Skin epidermis (tissue), 12 donors: ENCODE results near the gene DOCK7.
"Not testable (repeated sequence)": the region's sequence is repeated elsewhere in the genome, so short reads cannot be mapped to it uniquely, and the experiment has no call there.

ENCODE experiments used
- H3K27ac ChIP-seq, 21 experiments: fragments of 200-600 bp; sonication (generic) in 11 of 21; one replicate each; pipeline ENCODE4 v1.5.0; 2020; ENCODE audit warnings: mild to moderate bottlenecking in 3 of 21, inconsistent platforms in 2 of 21, moderate library complexity in 2 of 21
- H3K4me3 ChIP-seq, 7 experiments: fragments of 200-600 bp; sonication (generic) in 2 of 7; one replicate each; pipeline ENCODE4 v1.5.0; 2020; ENCODE audit warnings: inconsistent platforms in 2 of 7, mild to moderate bottlenecking in 2 of 7, moderate library complexity in 1 of 7

Gene DOCK7

GRCh38 chr1:62621907-62622306, 66.3 kb downstream of the DOCK7 start:
- Histone ChIP-seq H3K4me3 (no peak overlapping the region), H3K27ac (no peak overlapping the region)

- Histone ChIP-seq H3K4me3 (no peak overlapping the region), H3K27ac (no peak overlapping the region)
Observed at GRCh38 chr1:62613890-62614289, 74.3 kb downstream of the DOCK7 start.

GRCh38 chr1:62613325-62613727, 74.9 kb downstream of the DOCK7 start:
- no peak overlapping the region for H3K27ac ChIP-seq
- no peak overlapping the region for H3K4me3 ChIP-seq

DNA sequence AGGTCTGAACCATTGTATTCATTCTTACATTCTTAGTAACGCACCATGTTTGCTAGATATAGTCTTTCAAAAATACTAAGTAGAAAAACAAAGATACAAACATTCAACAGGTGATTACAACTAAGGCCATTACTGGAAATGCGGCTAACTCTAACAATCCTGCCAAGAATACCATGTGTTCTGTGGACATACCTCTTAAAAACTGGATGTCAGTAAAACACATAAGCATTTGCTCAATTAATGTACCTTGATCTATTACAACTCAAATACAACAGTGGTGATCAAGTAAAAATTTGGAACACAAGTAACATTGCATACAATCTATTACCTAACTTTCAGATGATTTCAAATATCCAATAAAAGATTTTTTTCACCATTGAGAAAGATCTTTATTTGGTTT, 75.4 kb downstream of the DOCK7 start:
- Histone ChIP-seq H3K4me3 (no peak overlapping the region), H3K27ac (no peak overlapping the region)

DNA sequence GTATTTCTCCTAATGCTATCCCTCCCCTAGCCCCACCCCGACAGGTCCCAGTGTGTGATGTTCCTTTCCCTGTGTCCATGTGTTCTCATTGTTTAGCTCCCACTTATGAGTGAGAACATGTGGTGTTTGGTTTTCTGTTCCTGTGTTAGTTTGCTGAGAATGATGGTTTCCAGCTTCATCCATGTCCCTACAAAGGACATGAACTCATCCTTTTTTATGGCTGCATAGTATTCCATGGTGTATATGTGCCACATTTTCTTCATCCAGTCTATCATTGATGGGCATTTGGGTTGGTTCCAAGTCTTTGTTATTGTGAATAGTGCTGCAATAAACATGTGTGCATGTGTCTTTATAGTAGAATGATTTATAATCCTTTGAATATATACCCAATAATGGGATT, 77.6 kb downstream of the DOCK7 start:
- H3K27ac ChIP-seq, H3K4me3 ChIP-seq: not testable (repeated sequence)

DNA sequence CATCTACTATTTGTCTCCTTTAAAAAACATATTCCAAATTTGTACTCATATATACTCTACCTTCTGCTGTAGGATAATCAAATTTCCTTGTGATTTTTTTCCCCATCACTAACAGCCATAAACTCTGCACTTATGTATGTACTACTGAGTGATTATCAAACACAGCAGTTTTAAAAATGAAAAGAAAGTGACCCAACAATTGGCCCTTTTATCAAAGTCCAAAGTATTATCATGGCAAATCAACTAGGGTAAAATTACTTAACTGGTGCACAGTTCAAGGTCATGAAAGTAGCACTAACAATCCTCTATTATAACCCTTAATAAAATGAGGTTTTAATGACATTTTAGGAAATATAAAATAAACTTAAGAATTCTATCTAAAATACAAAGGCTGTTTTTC, 79.3 kb downstream of the DOCK7 start:
- H3K27ac ChIP-seq, result no peak overlapping the region
- H3K4me3 ChIP-seq, result no peak overlapping the region

DNA sequence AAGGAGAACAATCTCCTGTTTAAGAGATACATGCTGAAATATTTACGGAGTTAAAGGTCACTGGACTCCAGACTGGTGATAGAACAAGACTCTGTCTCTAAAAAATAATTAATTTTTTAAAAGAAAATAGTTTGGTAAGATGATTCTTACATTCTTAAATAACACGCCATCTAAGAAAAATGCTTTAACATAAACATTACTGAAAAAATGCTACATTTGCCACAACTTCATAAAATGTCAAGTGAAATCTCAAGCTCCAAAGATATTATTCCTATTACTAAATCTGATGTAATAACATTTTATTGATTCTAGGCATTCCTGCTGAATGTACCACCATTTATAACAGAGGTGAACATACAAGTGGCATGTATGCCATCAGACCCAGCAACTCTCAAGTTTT, 86.7 kb downstream of the DOCK7 start:
- no peak overlapping the region for H3K27ac ChIP-seq
- H3K4me3 ChIP-seq, result no peak overlapping the region

- no peak overlapping the region for H3K4me3 ChIP-seq
- no peak overlapping the region for H3K27ac ChIP-seq
Observed at GRCh38 chr1:62599044-62599443, 89.1 kb downstream of the DOCK7 start.

DNA sequence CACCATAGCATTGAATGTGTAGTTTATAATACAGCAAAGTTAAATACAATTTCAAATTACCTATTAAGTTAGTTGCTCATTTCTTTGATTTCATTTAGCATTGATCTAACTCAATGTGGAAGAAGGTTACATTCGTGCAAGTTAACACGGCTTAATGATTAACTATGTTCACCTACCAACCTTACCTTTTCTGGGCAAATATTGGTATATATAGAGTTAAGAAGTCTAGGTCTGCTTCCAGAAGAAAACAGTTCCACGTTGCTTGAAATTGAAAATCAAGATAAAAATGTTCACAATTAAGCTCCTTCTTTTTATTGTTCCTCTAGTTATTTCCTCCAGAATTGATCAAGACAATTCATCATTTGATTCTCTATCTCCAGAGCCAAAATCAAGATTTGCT, 90.9 kb downstream of the DOCK7 start, which contains the start of gene ANGPTL3:
ANGPTL3 (plus strand) TSS at position 240 of the 400 bp plus-strand sequence; CDS start at position 287, 47 bp downstream.
- Histone ChIP-seq H3K4me3 (no peak within 1 kb of the TSS), H3K27ac (no peak within 1 kb of the TSS)

DNA sequence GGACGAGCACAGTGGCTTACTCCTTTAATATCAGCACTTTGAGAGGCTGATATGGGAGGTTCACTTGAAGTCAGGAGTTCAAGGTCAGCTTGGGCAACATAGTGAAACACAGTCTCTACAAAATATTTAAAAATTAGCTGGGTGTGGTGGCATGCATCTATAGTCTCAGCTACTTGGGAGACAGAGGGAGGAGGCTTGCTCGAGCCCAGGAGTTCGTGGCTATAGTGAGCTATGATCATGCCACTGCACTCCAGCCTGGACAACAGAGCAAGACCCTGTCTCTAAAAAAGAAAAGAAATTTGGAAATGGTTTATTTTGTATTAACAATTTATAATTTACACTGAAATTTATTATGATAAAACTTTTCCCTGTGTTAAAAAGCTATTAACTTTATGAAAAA, 92.5 kb downstream of the DOCK7 start:
- H3K27ac ChIP-seq, result no peak overlapping the region
- H3K4me3 ChIP-seq, result no peak overlapping the region

GRCh38 chr1:62593825-62594394, 94.3 kb downstream of the DOCK7 start:
- Histone ChIP-seq H3K4me3 (no peak overlapping the region), H3K27ac (no peak overlapping the region)

GRCh38 chr1:62590970-62591368, 97.2 kb downstream of the DOCK7 start:
- Histone ChIP-seq H3K27ac (no peak overlapping the region), H3K4me3 (no peak overlapping the region)

- Histone ChIP-seq H3K27ac (no peak overlapping the region), H3K4me3 (no peak overlapping the region)
Observed at GRCh38 chr1:62590255-62590969, 97.8 kb downstream of the DOCK7 start.

DNA sequence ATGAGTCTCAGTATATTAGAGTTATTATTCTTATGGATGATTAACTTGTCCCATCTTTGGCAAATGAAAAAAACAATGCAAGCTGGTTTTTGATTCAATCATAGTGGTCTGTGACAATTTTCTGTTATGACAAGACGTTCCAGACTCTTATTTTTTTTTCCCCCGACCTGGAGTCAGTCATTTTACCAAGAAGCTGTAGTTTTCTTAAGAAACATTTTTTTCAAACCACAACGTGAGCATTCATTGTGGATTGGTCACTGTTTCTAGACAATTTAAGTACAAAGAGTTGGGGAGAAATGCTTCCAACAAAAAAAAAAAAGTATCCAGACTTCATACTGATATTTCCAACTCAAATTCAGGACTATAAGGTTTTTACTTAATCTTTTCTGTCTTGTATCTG, 98.9 kb downstream of the DOCK7 start:
- no peak overlapping the region for H3K4me3 ChIP-seq
- no peak overlapping the region for H3K27ac ChIP-seq

DNA sequence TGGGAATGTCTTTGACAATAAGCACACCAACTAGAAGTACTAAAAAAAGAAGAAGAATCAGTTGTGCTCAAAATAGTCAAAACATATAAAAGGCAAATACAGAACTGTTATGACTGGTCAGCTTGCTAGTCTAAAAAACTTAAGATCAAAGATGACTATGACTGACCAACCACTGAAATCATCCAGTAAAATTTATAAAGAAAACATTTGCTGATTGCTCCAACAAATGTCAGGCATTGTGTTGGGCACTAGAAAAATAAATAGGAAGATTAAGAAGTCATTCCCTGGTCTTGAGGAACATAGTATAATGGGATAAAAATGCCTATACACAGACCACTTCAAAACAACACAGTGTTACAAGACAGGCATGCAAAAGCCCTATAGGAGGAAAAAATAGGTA, 100.2 kb downstream of the DOCK7 start:
- no peak overlapping the region for H3K27ac ChIP-seq

GRCh38 chr1:62585469-62586155, 102.6 kb downstream of the DOCK7 start:
- Histone ChIP-seq H3K4me3 (no peak overlapping the region), H3K27ac (no peak overlapping the region)

More for the DNA sequence above, 100.2 kb downstream of the DOCK7 start:
- H3K4me3 ChIP-seq, result no peak overlapping the region

DNA sequence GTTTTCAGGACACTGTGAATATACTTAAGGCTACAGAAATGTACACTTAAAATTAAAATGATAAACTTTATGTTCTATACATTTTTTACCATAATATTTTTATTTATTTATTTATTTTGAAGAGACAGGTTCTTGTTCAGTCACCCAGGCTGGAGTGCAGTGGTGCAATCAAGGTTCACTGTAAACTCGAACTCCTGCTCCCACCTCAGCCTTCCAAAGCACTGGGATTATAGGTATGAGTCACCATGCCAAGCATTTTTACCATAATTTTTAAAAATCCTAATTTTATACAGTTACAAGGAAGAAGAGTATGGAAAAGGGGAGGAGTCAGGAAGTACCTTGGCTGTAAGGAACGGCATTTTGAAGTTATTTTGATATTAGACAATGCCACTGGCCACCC, 114.5 kb downstream of the DOCK7 start:
- Histone ChIP-seq H3K4me3 (no peak overlapping the region), H3K27ac (no peak overlapping the region)

DNA sequence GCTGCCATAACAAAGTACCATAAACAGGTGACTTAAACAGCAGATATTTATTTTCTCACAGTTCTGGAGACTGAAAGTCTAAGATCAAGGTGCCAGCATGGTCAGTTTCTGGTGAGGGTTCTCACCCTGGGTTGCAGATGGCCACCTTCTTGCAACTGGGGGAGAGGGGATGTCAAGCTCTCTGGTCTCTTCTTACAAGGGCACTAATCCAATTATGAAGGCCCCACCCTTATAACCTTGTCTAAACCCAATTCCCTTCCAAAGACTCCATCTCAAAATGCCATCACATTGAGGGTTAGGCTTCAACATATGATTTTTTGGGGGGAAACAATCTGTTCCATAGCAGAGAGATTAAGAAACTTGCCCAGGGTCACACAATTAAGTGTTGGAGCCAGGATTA, 115.7 kb downstream of the DOCK7 start:
- no peak overlapping the region for H3K4me3 ChIP-seq
- H3K27ac ChIP-seq, result no peak overlapping the region

DNA sequence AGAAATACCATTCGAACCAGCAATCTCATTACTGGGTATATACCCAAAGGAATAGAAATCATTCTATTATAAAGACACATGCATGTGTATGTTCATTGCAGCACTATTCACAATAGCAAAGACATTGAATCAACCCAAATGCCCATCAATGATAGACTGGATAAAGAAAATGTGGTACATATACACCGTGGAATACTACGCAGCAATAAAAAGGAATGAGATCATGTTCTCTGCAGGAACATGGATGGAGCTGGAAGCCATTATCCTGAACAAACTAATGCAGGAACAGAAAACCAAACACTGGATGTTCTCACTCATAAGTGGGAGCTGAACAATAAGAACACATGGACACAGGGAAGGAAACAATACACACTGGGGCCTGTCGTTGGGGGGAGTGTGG, 116.7 kb downstream of the DOCK7 start:
- H3K27ac ChIP-seq, result not testable (repeated sequence)

DNA sequence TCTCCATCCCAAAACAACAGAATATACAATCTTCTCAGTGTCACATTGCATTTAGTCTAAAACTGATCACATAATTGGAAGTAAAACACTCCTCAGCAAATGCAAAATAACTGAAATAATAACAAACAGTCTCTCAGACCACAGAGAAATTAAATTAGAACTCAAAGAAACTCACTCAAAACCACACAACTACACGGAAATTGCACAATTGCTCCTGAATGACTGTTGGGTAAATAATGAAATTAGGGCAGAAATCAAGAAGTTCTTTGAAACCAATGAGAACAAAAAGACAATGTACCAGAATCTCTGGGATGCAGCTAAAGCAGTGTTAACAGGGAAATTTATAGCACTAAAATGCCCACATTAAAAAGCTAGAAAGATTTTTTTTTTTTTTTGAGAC, 120.3 kb downstream of the DOCK7 start:
- H3K4me3 ChIP-seq, H3K27ac ChIP-seq: not testable (repeated sequence)

More for the DNA sequence above, 116.7 kb downstream of the DOCK7 start:
- H3K4me3 ChIP-seq, result not testable (repeated sequence)

DNA sequence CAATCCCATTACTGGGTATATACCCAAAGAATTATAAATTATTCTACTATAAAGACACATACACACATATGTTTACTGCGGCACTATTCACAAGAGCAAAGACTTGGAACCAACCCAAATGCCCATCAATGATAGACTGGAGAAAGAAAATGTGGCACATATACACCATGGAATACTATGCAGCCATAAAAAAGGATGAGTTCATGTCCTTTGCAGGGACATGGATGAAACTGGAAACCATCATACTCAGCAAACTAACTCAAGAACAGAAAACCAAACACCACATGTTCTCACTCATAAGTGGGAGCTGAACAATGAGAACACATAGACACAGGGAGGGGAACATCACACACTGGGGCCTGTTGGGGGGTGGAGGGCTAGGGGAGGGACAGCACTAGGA, 121.0 kb downstream of the DOCK7 start:
- not testable (repeated sequence) for H3K4me3 ChIP-seq, H3K27ac ChIP-seq
